Fibroblast of mammary gland (primary cell): Measurements from ENCODE around the gene LPAR4.
"Not testable (repeated sequence)": the region's sequence is repeated elsewhere in the genome, so short reads cannot be mapped to it uniquely, and the experiment has no call there.

Experiments used
- DNase-seq: peaks from one replicate; pipeline ENCODE4 v3.0.0-alpha.2; 2010; ENCODE audit warnings: low read depth
- H3K4me3 ChIP-seq: 2 replicates; pipeline ENCODE4 v1.5.1; 2011; ENCODE audit warnings: low read depth, mild to moderate bottlenecking, low read length, moderate library complexity; ENCODE audit not compliant: control insufficient read depth
- CTCF ChIP-seq: conservative IDR thresholded peaks from 2 replicates; pipeline ENCODE4 v1.5.1; 2011; ENCODE audit warnings: low read depth, low read length, inconsistent platforms; ENCODE audit not compliant: control insufficient read depth, insufficient read depth

The LPAR4 gene

GRCh38 chrX:78769946-78770345 is 22.4 kb downstream of the LPAR4 start:
- TF ChIP-seq CTCF = no peak
- DNase-seq = no peak
- no peak overlapping the region for H3K4me3 ChIP-seq

- TF ChIP-seq CTCF = no peak
- no peak for DNase-seq
- H3K4me3 ChIP-seq = no peak overlapping the region
Observed at GRCh38 chrX:78796916-78797315, 49.4 kb downstream of the LPAR4 start.

- no peak for DNase-seq
- H3K4me3 ChIP-seq = no peak overlapping the region
- no peak for TF ChIP-seq CTCF
Observed at GRCh38 chrX:78800114-78800513, 52.6 kb downstream of the LPAR4 start.

- H3K4me3 ChIP-seq = no peak overlapping the region
- no peak for TF ChIP-seq CTCF
- DNase-seq = no peak
Observed at GRCh38 chrX:78800694-78801093, 53.2 kb downstream of the LPAR4 start.

GRCh38 chrX:78801522-78801921 is 54.0 kb downstream of the LPAR4 start:
- no peak for TF ChIP-seq CTCF
- no peak for DNase-seq
- H3K4me3 ChIP-seq = no peak overlapping the region

GRCh38 chrX:78802526-78802925 is 55.0 kb downstream of the LPAR4 start:
- DNase-seq, H3K4me3 ChIP-seq: not testable (repeated sequence)
